ENCODE measurements around the gene SUMF1. TPM values are rescaled to one million over a fixed set of nuclear protein-coding genes. Genes with fewer than 3 reads are reported as not detected.

The SUMF1 gene
- total and polyA plus RNA-seq, 2 of the 13 experiments (the other 11 are each of a cell fraction or from before 2014, with no cell fraction given), result 18.5 to 28.9 TPM

GRCh38 chr3:4505688-4506558 lies 38.9 kb upstream of the SUMF1 start (continued):
- no peak for TF ChIP-seq CREB1 (IDR thresholded peaks at IDR 0.05)
- 0 out of 2 replicates have a peak, but pooled peaks have one; percentile 24 for TF ChIP-seq CREB1 (CRISPR knock-in tag; IDR thresholded peaks at IDR 0.05)
- TF ChIP-seq EHMT2 (IDR thresholded peaks at IDR 0.05; ENCODE audit: borderline replicate concordance, low read depth, low read length), result no peak
- TF ChIP-seq CHD4 (IDR thresholded peaks at IDR 0.05; ENCODE audit: borderline replicate concordance, low read length), result 0 out of 2 replicates have a peak, but pooled peaks have one; percentile 57
- no peak for TF ChIP-seq ZBTB42 (CRISPR knock-in tag; IDR thresholded peaks at IDR 0.05)
- TF ChIP-seq RCOR2 (CRISPR knock-in tag; IDR thresholded peaks at IDR 0.05), result 0 out of 2 replicates have a peak, but pooled peaks have one; percentile 18
- peak; percentile 27; the same call in 1 of the 2 replicates for TF ChIP-seq HNF4A (CRISPR knock-in tag; IDR thresholded peaks at IDR 0.05)
- peak; percentile 95 for TF ChIP-seq ZNF629 (CRISPR knock-in tag; conservative IDR thresholded peaks at IDR 0.05)
- peak; percentile 48; the same call in 1 of the 2 replicates for TF ChIP-seq BCL6 (CRISPR knock-in tag; IDR thresholded peaks at IDR 0.05)

GRCh38 chr3:4504340-4505261 lies 37.5 kb upstream of the SUMF1 start:
- H3K27ac ChIP-seq (ENCODE audit: extremely low read length, insufficient read depth, low read length), result no peak overlapping the region
- H3K36me3 ChIP-seq (replicated peaks in 1 of 2; ENCODE audit: control insufficient read depth in 1 of 2, insufficient read depth in 2 of 2, low read length in 2 of 2), result 0 out of 5 replicates have a peak, but pooled peaks cover 0 to 4% of the 10 kb centered on the region in 2 experiments
- H3K27me3 ChIP-seq (ENCODE audit: control insufficient read depth in 1 of 2, insufficient read depth in 2 of 2, low read length in 2 of 2), result no peaks in the 10 kb centered on the region
- 91% methylated on average over 13 of the region's 14 CpGs for WGBS (ENCODE audit: low lambda C conversion rate)
- in situ Hi-C loops (cut with HindIII; ENCODE audit: extremely low pct_ligation_motif_present, low pct_unique_long_range_greater_than_20kb), result no loop called here
- POLR2A ChIA-PET, result interaction anchor here (12.6 kb wide), 1 partner anchor 12 kb away, joined by 120 read pairs; the partner anchor contains the start of gene ITPR1
- FAIRE-seq (no peak), ATAC-seq (no peak), DNase-seq (ENCODE audit: low spot score) (no peak)
- BruUV-seq (replicated peaks), result no TSS peak
- intact Hi-C loops (cut with micrococcal nuclease; ENCODE audit: unreplicated experiment), result no loop called here
- H2AFZ ChIP-seq (ENCODE audit: low read length), result no peak overlapping the region
- no peak overlapping the region for H3K4me3 ChIP-seq (replicated peaks in 1 of 3; ENCODE audit: insufficient read depth in 1 of 3, low read depth in 2 of 3, low read length in 3 of 3)
- no peaks in the 10 kb centered on the region for H3K79me2 ChIP-seq (ENCODE audit: insufficient read depth, low read length)
- no peak overlapping the region for H3K9ac ChIP-seq (ENCODE audit: insufficient read depth, low read depth, low read length)
- H3K4me1 ChIP-seq (ENCODE audit: insufficient read depth, low read length), result peaks cover 86% of the 10 kb centered on the region
- CTCF ChIA-PET (ENCODE audit: low intra/inter-chr PET ratio, low total read pairs), result no interaction called here
- H3K9me3 ChIP-seq (ENCODE audit: low read length), result no peaks in the 10 kb centered on the region
- H3K4me2 ChIP-seq (ENCODE audit: low read depth, low read length), result no peak overlapping the region
- no peaks in the 10 kb centered on the region for H4K20me1 ChIP-seq (ENCODE audit: insufficient read depth, low read length)
- TF ChIP-seq ERF (CRISPR knock-in tag; IDR thresholded peaks at IDR 0.05), result no peak
- no peak for TF ChIP-seq MLLT10 (CRISPR knock-in tag; IDR thresholded peaks at IDR 0.05)
- no peak for TF ChIP-seq SUZ12 (IDR thresholded peaks at IDR 0.05; ENCODE audit: low read depth, low read length)
- TF ChIP-seq ZNF17 (CRISPR knock-in tag; IDR thresholded peaks at IDR 0.05), result no peak
- TF ChIP-seq MTA1 (CRISPR knock-in tag; IDR thresholded peaks at IDR 0.05; ENCODE audit: borderline replicate concordance), result no peak
- TF ChIP-seq ZNF790 (CRISPR knock-in tag; IDR thresholded peaks at IDR 0.05; ENCODE audit: borderline replicate concordance), result no peak
- TF ChIP-seq ARID2 (CRISPR knock-in tag; IDR thresholded peaks at IDR 0.05; ENCODE audit: borderline replicate concordance), result no peak
- TF ChIP-seq SP1 (IDR thresholded peaks at IDR 0.05), result no peak
- no peak for TF ChIP-seq SP1 (CRISPR knock-in tag; IDR thresholded peaks at IDR 0.05)
- no peak for TF ChIP-seq GMEB2 (CRISPR knock-in tag; IDR thresholded peaks at IDR 0.05; ENCODE audit: low read depth)
- no peak for TF ChIP-seq FOXK1 (CRISPR knock-in tag; IDR thresholded peaks at IDR 0.05; ENCODE audit: borderline replicate concordance, low read depth)
